Measurements from ENCODE around the gene NAPB. TPM values are rescaled to one million over a fixed set of nuclear protein-coding genes. Genes with fewer than 3 reads are reported as not detected.

NAPB gene
- total and polyA plus RNA-seq, 2 experiments from 2014 or later: 7.3 to 11.2 TPM

- H3K27ac ChIP-seq: no peak overlapping the region
- H3K79me2 ChIP-seq: peaks cover 28% of the 10 kb centered on the region
- DNase-seq (ENCODE audit: low spot score): no peak
- no peak overlapping the region for H3K4me3 ChIP-seq
- no peaks in the 10 kb centered on the region for H3K27me3 ChIP-seq
- WGBS (ENCODE audit: low lambda C conversion rate, missing lambda C conversion rate): 91% methylated on average over 6 of the region's 6 CpGs
- no peak for TF ChIP-seq EZH2 (IDR thresholded peaks at IDR 0.05; ENCODE audit: borderline replicate concordance)
- no peaks in the 10 kb centered on the region for H3K4me1 ChIP-seq (ENCODE audit: insufficient read depth)
- no peaks in the 10 kb centered on the region for H3K36me3 ChIP-seq (replicated peaks; ENCODE audit: insufficient read depth, low read depth)
- H3K9me3 ChIP-seq (ENCODE audit: low read depth): no peaks in the 10 kb centered on the region
- H3K4me2 ChIP-seq: no peak overlapping the region
- H3K9me2 ChIP-seq (replicated peaks; ENCODE audit: insufficient read depth): no peaks in the 10 kb centered on the region
- H2AFZ ChIP-seq: no peak overlapping the region
- peaks cover 5% of the 10 kb centered on the region for H4K20me1 ChIP-seq (ENCODE audit: insufficient read depth, poor library complexity, severe bottlenecking)
Observed at GRCh38 chr20:23396950-23397627, 24.2 kb downstream of the NAPB start.

- WGBS (ENCODE audit: low lambda C conversion rate, missing lambda C conversion rate): 98% methylated on average over 4 of the region's 4 CpGs
- TF ChIP-seq EZH2phosphoT487 (IDR thresholded peaks at IDR 0.05; ENCODE audit: low read depth, severe bottlenecking, unreplicated experiment) (no peak), EZH2 (IDR thresholded peaks at IDR 0.05; ENCODE audit: borderline replicate concordance) (no peak), CTCF (IDR thresholded peaks at IDR 0.05; ENCODE audit: poor library complexity) (no peak)
Observed at GRCh38 chr20:23393996-23394775, 27.1 kb downstream of the NAPB start.

GRCh38 chr20:23391707-23392310 is 29.5 kb downstream of the NAPB start:
- no peaks in the 10 kb centered on the region for H3K9me2 ChIP-seq (replicated peaks; ENCODE audit: insufficient read depth)
- H3K36me3 ChIP-seq (replicated peaks; ENCODE audit: insufficient read depth, low read depth): peaks cover 6% of the 10 kb centered on the region

More at GRCh38 chr20:23393996-23394775, 27.1 kb downstream of the NAPB start:
- no peak overlapping the region for H3K27ac ChIP-seq
- no peak overlapping the region for H3K4me2 ChIP-seq
- no peaks in the 10 kb centered on the region for H3K9me3 ChIP-seq (ENCODE audit: low read depth)
- no peak overlapping the region for H2AFZ ChIP-seq
- H3K27me3 ChIP-seq: no peaks in the 10 kb centered on the region
- peaks cover 11% of the 10 kb centered on the region for H4K20me1 ChIP-seq (ENCODE audit: insufficient read depth, poor library complexity, severe bottlenecking)
- no peaks in the 10 kb centered on the region for H3K4me1 ChIP-seq (ENCODE audit: insufficient read depth)
- H3K9me2 ChIP-seq (replicated peaks; ENCODE audit: insufficient read depth): no peaks in the 10 kb centered on the region
- H3K4me3 ChIP-seq: no peak overlapping the region
- no peak for DNase-seq (ENCODE audit: low spot score)
- peaks cover 11% of the 10 kb centered on the region for H3K79me2 ChIP-seq
- H3K36me3 ChIP-seq (replicated peaks; ENCODE audit: insufficient read depth, low read depth): peaks cover 6% of the 10 kb centered on the region

More at GRCh38 chr20:23391707-23392310, 29.5 kb downstream of the NAPB start:
- peaks cover 6% of the 10 kb centered on the region for H4K20me1 ChIP-seq (ENCODE audit: insufficient read depth, poor library complexity, severe bottlenecking)
- no peak for TF ChIP-seq CTCF (IDR thresholded peaks at IDR 0.05; ENCODE audit: poor library complexity)
- no peak for TF ChIP-seq EZH2 (IDR thresholded peaks at IDR 0.05; ENCODE audit: borderline replicate concordance)
- TF ChIP-seq EZH2phosphoT487 (IDR thresholded peaks at IDR 0.05; ENCODE audit: low read depth, severe bottlenecking, unreplicated experiment): no peak
- no peak overlapping the region for H3K27ac ChIP-seq
- peaks cover 6% of the 10 kb centered on the region for H3K79me2 ChIP-seq
- no peaks in the 10 kb centered on the region for H3K27me3 ChIP-seq
- H3K9me3 ChIP-seq (ENCODE audit: low read depth): no peaks in the 10 kb centered on the region
- no peak overlapping the region for H3K4me2 ChIP-seq
- WGBS (ENCODE audit: low lambda C conversion rate, missing lambda C conversion rate): 93% methylated on average over 4 of the region's 4 CpGs
- H3K4me1 ChIP-seq (ENCODE audit: insufficient read depth): no peaks in the 10 kb centered on the region
- H3K4me3 ChIP-seq: no peak overlapping the region
- no peak overlapping the region for H2AFZ ChIP-seq
- no peak for DNase-seq (ENCODE audit: low spot score)
